Suprapubic skin (tissue), 4 donors: ENCODE data around the gene GATAD1.

Experiments used
- CTCF ChIP-seq, 2 donors: fragments of 200-600 bp in 1 of 2; fragments of 450-650 bp in 1 of 2; sonication (generic) in 1 of 2; IDR thresholded peaks; one replicate each; pipeline ENCODE4 v1.5.1; 2016 to 2019; ENCODE audit warnings: antibody characterized with exemption in 2 of 2, mild to moderate bottlenecking in 1 of 2, moderate library complexity in 1 of 2
- EP300 ChIP-seq: sonication (generic); formaldehyde crosslinking; IDR thresholded peaks from one replicate; pipeline ENCODE4 v1.6.1; 2017; ENCODE audit warnings: antibody characterized with exemption
- POLR2A ChIP-seq, 2 donors: fragments of 450-650 bp; IDR thresholded peaks; one replicate each; pipeline ENCODE4 v1.6.1; 2017; ENCODE audit warnings: antibody characterized with exemption in 2 of 2, mild to moderate bottlenecking in 2 of 2, moderate library complexity in 2 of 2
- POLR2AphosphoS5 ChIP-seq, 3 donors: sonication (generic); formaldehyde crosslinking; IDR thresholded peaks; one replicate each; pipeline ENCODE4 v1.6.1; 2017; ENCODE audit warnings: antibody characterized with exemption in 3 of 3

- TF ChIP-seq POLR2AphosphoS5 (IDR thresholded peaks at IDR 0.05): no peak
- TF ChIP-seq CTCF (IDR thresholded peaks at IDR 0.05): no peak
- TF ChIP-seq POLR2A (IDR thresholded peaks at IDR 0.05): no peak
- no peak for TF ChIP-seq EP300
Measured at GRCh38 chr7:92423710-92424131, 23.6 kb upstream of the GATAD1 start.
